ENCODE data around the gene VSIG8. TPM values are rescaled to one million over a fixed set of nuclear protein-coding genes. Genes with fewer than 3 reads are reported as not detected.

VSIG8 gene
- total and polyA plus RNA-seq, 4 donors = 0.08 TPM; not detected in 3

- no peak for TF ChIP-seq ATF3 (IDR thresholded peaks at IDR 0.05)
- no peak for TF ChIP-seq NR2F2 (IDR thresholded peaks at IDR 0.05)
- no peak for TF ChIP-seq SP1 (IDR thresholded peaks at IDR 0.05)
- TF ChIP-seq ZBTB33 (IDR thresholded peaks at IDR 0.05) = no peak
- TF ChIP-seq HNF4G (IDR thresholded peaks at IDR 0.05) = no peak
- TF ChIP-seq HNF4A (conservative IDR thresholded peaks at IDR 0.05) = no peak
- no peak for TF ChIP-seq MAX (IDR thresholded peaks at IDR 0.05)
- TF ChIP-seq FOXA2 (IDR thresholded peaks at IDR 0.05) = no peak
Measured at GRCh38 chr1:159860456-159860855, 2.0 kb downstream of the VSIG8 start (continued).

GRCh38 chr1:159859767-159860322 is 2.6 kb downstream of the VSIG8 start:
- no peak for DNase-seq (ENCODE audit: low spot score)
- Histone ChIP-seq H3K9me3 (ENCODE audit: control insufficient read depth in 4 of 4, low read length in 3 of 4) (no peaks in the 10 kb centered on the region), H3K4me3 (ENCODE audit: low read depth in 1 of 3, low read length in 3 of 3) (no peak overlapping the region), H3K27me3 (ENCODE audit: control insufficient read depth in 4 of 4, insufficient read depth in 4 of 4, low read length in 3 of 4) (no peaks in the 10 kb centered on the region), H3K36me3 (ENCODE audit: control insufficient read depth in 4 of 4, insufficient read depth in 3 of 4, low read depth in 1 of 4, low read length in 3 of 4) (no peaks in the 10 kb centered on the region), H3K27ac (ENCODE audit: low read depth in 1 of 2, low read length in 2 of 2) (no peak overlapping the region), H3K9ac (ENCODE audit: low read depth in 1 of 2, low read length in 2 of 2) (no peak overlapping the region), H3K4me1 (ENCODE audit: control insufficient read depth in 4 of 4, insufficient read depth in 4 of 4, low read length in 3 of 4) (peaks cover 0 to 4% (median 0%) of the 10 kb centered on the region in 4 donors)
- WGBS = 73% methylated on average over 7 of the region's 7 CpGs
- TF ChIP-seq SP1 (IDR thresholded peaks at IDR 0.05) (no peak), JUND (IDR thresholded peaks at IDR 0.05) (no peak), MAX (IDR thresholded peaks at IDR 0.05) (no peak)

- H3K4me3 ChIP-seq (ENCODE audit: low read depth in 1 of 3, low read length in 3 of 3) = no peak overlapping the region
- 94% methylated on average over 6 of the region's 6 CpGs for WGBS
- H3K4me1 ChIP-seq (ENCODE audit: control insufficient read depth in 4 of 4, insufficient read depth in 4 of 4, low read length in 3 of 4) = peaks cover 4 to 12% (median 7%) of the 10 kb centered on the region in 4 donors
- H3K9ac ChIP-seq (ENCODE audit: low read depth in 1 of 2, low read length in 2 of 2) = no peak overlapping the region
- H3K9me3 ChIP-seq (ENCODE audit: control insufficient read depth in 4 of 4, low read length in 3 of 4) = no peaks in the 10 kb centered on the region
- no peak for TF ChIP-seq HNF4G (IDR thresholded peaks at IDR 0.05)
- TF ChIP-seq TAF1 (conservative IDR thresholded peaks at IDR 0.05) = no peak
- no peak for TF ChIP-seq JUND (IDR thresholded peaks at IDR 0.05)
- no peak for TF ChIP-seq EGR1 (IDR thresholded peaks at IDR 0.05; ENCODE audit: low read depth in 2 of 2)
- TF ChIP-seq NR2F2 (IDR thresholded peaks at IDR 0.05) = no peak
- no peak for TF ChIP-seq REST (IDR thresholded peaks at IDR 0.05)
- no peak for TF ChIP-seq MAX (IDR thresholded peaks at IDR 0.05)
- no peak for TF ChIP-seq SP1 (IDR thresholded peaks at IDR 0.05)
- TF ChIP-seq HNF4A (conservative IDR thresholded peaks at IDR 0.05) = no peak
- TF ChIP-seq ATF3 (IDR thresholded peaks at IDR 0.05) = no peak
- TF ChIP-seq ZBTB33 (IDR thresholded peaks at IDR 0.05) = no peak
- TF ChIP-seq FOXA2 (IDR thresholded peaks at IDR 0.05) = no peak
- TF ChIP-seq RAD21 (IDR thresholded peaks at IDR 0.05) = no peak
- TF ChIP-seq YY1 (IDR thresholded peaks at IDR 0.05) = no peak
- TF ChIP-seq RXRA (IDR thresholded peaks at IDR 0.05) = no peak
- TF ChIP-seq FOXA1 (IDR thresholded peaks at IDR 0.05) = no peak
- no peak for TF ChIP-seq CTCF (IDR thresholded peaks at IDR 0.05; ENCODE audit: low read depth, low read length, missing input control)
- TF ChIP-seq GABPA (IDR thresholded peaks at IDR 0.05 in 1 of 2, conservative IDR thresholded peaks at IDR 0.05 in 1 of 2) = no peak
- no peaks in the 10 kb centered on the region for H3K27me3 ChIP-seq (ENCODE audit: control insufficient read depth in 4 of 4, insufficient read depth in 4 of 4, low read length in 3 of 4)
- H3K36me3 ChIP-seq (ENCODE audit: control insufficient read depth in 4 of 4, insufficient read depth in 3 of 4, low read depth in 1 of 4, low read length in 3 of 4) = no peaks in the 10 kb centered on the region
- DNase-seq (ENCODE audit: low spot score) = no peak
- no peak overlapping the region for H3K27ac ChIP-seq (ENCODE audit: low read depth in 1 of 2, low read length in 2 of 2)
Measured at GRCh38 chr1:159857889-159858288, 4.6 kb downstream of the VSIG8 start.

Measured in liver (tissue), 9 donors.